ENCODE results near the gene IFNW1.

Gene IFNW1

GRCh38 chr9:21121595-21122251 lies 19.9 kb downstream of the IFNW1 start:
- TF ChIP-seq CTCF (IDR thresholded peaks at IDR 0.05; ENCODE audit: low read depth, low read length): no peak
- no peak overlapping the region for H3K4me3 ChIP-seq (ENCODE audit: low read depth, low read length)

- TF ChIP-seq CTCF (IDR thresholded peaks at IDR 0.05; ENCODE audit: low read depth, low read length): no peak
- H3K4me3 ChIP-seq (ENCODE audit: low read depth, low read length): no peak overlapping the region
Observed at GRCh38 chr9:21121079-21121478, 20.6 kb downstream of the IFNW1 start.

- no peak overlapping the region for H3K4me3 ChIP-seq (ENCODE audit: low read depth, low read length)
- no peak for TF ChIP-seq CTCF (IDR thresholded peaks at IDR 0.05; ENCODE audit: low read depth, low read length)
Observed at GRCh38 chr9:21119093-21119770, 22.4 kb downstream of the IFNW1 start.

DNA sequence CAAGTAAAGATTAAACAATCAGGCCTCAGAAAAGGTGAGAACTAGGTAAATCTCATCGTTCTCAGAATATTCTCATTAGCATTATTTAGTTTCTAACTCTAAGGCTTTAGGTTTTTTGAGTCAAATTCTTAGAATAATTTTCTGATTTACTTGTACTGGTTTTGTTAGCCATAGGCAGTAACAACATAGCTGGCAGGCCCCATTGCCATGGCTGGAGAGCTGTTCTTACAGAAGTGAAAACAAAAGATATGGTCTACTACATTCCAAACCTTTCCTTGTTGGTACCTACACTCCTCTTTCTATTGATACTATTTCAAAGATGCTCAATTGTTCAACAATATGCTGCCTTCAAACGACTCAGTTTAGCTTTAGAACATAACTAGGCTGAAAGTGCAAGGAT lies 27.3 kb downstream of the IFNW1 start:
- TF ChIP-seq CTCF (IDR thresholded peaks at IDR 0.05; ENCODE audit: low read depth, low read length): no peak

GRCh38 chr9:21110708-21111576 lies 30.7 kb downstream of the IFNW1 start:
- H3K4me3 ChIP-seq (ENCODE audit: low read depth, low read length): no peak overlapping the region
- peak; percentile 57; the same call in 1 of the 2 replicates for TF ChIP-seq CTCF (IDR thresholded peaks at IDR 0.05; ENCODE audit: low read depth, low read length)

More for the DNA sequence above, 27.3 kb downstream of the IFNW1 start:
- no peak overlapping the region for H3K4me3 ChIP-seq (ENCODE audit: low read depth, low read length)

GRCh38 chr9:21104787-21105186 lies 36.8 kb downstream of the IFNW1 start:
- no peak overlapping the region for H3K4me3 ChIP-seq (ENCODE audit: low read depth, low read length)
- TF ChIP-seq CTCF (IDR thresholded peaks at IDR 0.05; ENCODE audit: low read depth, low read length): no peak

All from WI38 (cell line).